ENCODE measurements around the gene DNAH8.

The DNAH8 gene, protein sequence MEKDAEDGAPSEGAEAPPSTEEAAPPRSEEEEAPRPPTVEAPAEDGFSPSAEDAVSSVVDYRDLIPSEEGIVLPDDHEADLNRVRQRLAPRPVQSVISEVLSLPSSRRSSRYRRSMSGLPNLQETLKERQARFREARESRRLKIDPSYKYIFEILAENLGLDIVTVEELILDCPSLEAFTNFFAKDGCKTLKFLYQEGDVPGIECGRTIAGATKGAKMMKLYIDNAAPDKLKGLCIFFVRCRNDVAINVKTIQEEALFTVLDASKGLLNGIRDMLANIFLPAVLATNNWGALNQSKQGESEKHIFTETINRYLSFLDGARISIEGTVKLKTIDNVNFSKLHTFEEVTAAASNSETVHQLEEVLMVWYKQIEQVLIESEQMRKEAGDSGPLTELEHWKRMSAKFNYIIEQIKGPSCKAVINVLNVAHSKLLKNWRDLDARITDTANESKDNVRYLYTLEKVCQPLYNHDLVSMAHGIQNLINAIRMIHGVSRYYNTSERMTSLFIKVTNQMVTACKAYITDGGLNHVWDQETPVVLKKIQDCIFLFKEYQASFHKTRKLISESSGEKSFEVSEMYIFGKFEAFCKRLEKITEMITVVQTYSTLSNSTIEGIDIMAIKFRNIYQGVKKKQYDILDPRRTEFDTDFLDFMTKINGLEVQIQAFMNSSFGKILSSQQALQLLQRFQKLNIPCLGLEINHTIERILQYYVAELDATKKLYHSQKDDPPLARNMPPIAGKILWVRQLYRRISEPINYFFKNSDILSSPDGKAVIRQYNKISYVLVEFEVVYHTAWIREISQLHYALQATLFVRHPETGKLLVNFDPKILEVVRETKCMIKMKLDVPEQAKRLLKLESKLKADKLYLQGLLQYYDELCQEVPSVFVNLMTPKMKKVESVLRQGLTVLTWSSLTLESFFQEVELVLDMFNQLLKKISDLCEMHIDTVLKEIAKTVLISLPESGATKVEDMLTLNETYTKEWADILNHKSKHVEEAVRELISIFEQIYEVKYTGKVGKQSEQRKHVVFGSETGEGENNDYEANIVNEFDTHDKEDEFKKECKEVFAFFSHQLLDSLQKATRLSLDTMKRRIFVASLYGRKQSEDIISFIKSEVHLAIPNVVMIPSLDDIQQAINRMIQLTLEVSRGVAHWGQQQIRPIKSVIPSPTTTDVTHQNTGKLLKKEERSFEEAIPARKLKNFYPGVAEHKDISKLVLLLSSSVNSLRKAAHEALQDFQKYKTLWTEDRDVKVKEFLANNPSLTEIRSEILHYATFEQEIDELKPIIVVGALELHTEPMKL (N-terminal part only)

GRCh38 chr6:38715016-38715689 lies at the start of gene DNAH8:
Gene DNAH8 (plus strand): TSS chr6:38715311. CDS start chr6:38722810, 7,499 bp downstream.
- no peak for DNase-seq

- peak in 1 of 2 donors; percentile 64 for DNase-seq
Measured at GRCh38 chr6:38671885-38672467, 43.1 kb upstream of the DNAH8 start.

DNA sequence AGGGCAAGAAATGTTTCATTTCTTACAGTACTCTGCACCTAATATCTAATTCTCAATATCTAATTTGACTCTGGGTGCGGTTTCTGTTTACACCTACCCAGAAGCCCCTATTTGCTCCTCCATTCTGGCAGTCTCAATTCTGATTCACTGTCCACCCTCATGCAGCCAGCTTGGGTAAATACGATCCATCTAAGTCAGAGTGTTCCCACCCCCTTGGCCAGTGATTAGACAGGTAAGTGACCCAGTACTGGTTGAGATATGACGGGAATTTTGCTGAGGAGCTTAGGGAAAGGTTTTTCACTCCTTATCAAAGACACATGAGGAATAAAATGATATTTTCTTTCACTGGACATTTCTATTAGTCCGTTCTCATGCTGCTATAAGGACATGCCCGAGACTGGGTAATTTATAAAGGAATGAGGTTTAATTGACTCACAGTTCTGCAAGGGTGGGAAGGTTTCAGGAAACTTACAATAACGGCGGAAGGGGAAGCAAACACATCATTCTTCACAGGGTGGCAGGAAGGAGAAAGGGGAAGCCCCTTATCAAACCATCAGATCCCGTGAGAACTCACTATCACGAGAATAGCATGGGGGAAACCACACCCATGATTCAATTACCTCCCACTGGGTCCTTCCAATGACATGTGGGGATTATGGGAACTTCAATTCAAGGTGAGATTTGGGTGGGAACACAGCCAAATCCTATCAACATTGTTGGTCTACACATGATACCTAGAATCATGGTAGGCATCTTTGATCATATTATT lies 41.5 kb upstream of the DNAH8 start:
- DNase-seq = no peak

GRCh38 chr6:38676236-38676973 lies 38.7 kb upstream of the DNAH8 start:
- DNase-seq = no peak

GRCh38 chr6:38676974-38677544 lies 38.1 kb upstream of the DNAH8 start:
- no peak for DNase-seq

- DNase-seq = no peak
Measured at GRCh38 chr6:38678178-38678760, 36.8 kb upstream of the DNAH8 start.

- DNase-seq = no peak
Measured at GRCh38 chr6:38679668-38680067, 35.4 kb upstream of the DNAH8 start.

DNA sequence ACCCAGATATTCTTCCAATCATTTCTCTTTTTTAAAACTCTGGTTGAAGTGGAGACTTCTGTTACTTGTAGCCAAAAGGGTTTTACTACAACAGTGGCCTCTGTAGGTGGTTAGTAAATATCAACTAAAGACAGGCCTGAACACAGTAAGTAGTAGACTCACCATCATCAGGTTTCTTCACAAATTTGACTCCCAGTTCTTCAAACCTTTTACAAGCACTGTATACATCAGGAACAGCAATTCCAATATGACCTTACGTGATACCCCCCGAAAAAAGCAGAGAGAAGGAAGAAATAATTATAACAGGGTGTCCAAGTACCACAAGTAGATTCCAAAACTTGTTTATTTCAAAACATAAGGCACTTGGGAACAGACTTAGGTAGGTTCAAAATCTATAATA lies 33.3 kb upstream of the DNAH8 start:
- DNase-seq = no peak

DNA sequence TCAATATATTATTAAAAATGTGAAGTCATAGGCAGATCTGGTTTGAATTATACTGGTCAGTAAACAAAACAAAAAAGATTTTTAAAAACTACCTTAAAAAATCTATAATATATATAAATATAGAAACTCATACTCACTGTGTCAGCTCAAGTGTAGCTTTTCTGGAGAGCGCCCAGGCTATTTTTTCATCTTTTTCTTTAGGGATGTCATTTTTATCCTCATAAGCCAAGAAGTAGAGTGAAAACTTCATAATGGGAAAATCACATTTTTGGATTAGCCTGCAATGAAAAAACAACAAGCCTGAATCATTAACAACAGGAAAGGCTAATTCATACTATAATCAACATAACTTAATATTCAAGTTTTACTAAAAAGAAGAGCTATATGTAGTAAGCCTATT lies 30.9 kb upstream of the DNAH8 start:
- no peak for DNase-seq

DNA sequence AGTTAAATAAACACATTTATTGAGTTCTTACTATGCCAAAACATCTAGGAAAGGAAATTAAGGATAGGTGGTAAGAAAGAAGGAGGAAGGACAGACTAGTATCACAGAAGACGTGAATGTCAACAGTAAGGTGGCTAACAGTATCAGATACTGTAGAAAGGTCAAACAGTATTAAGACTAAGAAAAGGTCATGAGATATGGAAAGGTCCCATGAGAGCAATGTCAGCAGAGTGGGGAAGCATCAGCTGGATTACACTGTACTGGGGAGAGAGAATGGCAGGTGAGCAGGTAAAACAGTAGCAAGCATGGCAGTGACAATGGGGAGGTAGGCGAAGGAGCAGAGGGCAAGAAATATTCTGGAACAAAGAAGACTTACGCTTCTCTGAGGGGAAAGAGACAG lies 30.2 kb upstream of the DNAH8 start:
- no peak for DNase-seq

DNA sequence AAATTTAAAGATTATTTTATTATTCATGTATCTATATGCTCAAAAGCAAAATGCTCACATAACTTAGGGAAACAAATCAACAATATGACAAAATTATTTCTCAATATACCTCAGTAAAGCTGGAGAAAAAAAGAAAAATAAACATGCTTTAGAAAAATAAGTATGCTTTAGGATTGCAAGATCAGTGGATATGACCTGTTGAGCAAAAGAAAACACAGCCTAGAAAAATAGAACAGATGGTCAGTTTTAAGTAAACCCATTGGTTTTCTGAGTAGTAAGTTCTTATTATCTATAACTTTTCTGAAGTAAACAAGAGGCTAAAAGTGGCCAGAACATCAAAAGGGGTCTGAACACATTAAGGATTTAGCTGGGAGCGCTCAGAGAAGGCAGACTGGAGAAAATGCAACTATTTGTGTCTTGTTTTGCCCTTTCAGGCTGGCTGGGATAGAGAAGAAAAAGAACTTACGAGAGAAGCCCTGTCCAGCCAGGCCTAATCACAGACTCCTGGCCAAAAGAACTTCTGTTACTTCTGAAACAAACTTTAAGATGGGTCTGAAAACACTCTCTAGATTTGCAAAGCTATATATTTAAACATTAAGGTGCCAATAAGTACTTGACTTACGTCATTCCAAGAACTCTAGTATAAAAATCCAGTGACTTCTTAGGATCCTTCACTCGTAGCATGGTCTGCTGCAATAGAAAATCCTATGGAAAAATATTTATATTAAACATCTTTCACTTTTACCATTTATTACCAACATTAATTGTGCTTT lies 28.7 kb upstream of the DNAH8 start:
- DNase-seq = no peak

DNA sequence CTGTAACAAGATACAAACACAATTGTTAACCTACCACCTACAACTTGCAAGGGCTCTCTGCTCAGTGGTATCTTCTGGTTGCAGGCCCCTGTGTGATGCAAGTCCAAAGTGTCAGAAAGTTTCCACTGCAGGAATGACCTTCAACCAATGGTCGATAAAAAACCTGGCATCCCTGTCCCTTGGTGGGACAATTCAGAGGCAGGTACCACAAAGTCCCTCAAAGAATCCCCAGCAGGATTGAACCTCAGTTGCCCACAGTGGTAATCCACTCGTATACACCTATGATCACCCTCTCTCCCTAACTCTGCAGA lies 28.1 kb upstream of the DNAH8 start:
- DNase-seq = no peak

DNA sequence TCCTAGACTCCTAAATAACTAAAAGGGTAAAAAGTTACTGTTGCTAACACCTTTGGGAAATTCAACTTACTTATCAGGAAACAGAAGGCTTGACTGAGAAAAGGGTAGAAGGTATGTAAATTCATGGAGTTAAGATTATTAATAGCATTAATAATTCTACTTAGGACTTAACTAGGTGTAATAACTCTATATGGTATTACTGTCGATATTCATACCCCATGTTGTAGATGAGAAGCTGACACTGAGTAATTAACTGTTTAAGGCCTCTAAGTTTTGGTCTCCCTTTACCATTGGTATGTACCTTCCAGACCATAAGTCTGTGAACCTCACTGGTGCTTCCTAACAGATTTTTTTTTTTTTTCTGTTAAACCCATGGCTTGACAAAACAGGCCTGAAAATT lies 27.6 kb upstream of the DNAH8 start:
- DNase-seq = no peak

DNA sequence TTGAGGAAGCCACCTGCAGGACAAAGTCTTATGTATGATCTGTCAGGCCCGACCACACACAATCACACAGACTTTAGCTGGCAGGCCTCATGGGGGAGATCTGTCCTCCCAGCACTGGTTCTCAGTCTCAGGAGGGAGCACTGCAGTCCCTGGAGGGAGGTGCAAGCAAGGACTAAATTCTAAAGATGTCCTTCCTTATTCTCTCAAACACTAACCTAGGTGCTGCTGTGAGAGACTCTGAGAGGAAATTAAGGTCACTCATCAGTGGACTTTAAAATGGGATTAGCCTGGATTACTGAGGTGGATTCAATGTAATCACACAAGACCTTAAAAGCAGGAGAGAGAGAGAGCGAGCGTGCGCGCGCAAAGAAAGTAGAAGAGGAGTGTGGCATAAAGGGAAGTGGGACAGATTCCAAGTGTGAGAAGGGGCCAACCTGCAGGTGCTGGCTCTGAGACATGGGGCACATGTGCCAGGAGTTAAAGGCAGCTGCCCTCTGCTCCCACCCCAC lies 26.5 kb upstream of the DNAH8 start:
- DNase-seq = no peak

DNA sequence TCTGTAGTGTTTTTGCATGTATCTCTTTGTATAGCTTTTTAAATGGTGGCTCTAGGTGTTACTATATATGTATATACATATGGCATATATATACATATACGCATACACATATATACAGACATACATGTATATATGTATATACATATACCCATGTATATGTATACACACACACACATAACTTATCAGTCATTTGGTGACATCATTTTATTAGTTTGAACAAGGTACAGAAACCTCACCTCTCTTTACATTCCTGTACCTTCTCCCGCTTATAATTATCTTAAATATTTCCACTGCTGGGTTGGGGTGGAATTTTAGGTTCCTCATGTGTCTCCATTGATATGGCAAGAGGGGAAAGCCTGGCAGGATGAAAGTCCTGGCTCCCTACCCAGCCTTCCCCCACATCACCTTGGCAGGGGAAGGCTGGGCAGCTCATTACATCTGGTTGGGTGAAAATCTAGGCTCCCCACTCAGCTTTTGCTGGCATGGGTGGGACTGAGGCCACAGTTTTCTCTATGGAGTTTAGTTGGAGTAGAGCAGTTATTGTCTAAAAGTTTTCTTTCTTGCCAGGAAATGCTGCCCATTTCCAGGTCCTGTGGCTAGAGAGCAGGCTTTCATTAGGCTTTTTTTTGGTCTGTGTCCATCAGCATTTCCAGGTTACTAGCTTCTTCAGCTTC lies 19.7 kb upstream of the DNAH8 start:
- peak in 1 of 2 donors; percentile 21 for DNase-seq

GRCh38 chr6:38695933-38696332 lies 19.2 kb upstream of the DNAH8 start:
- DNase-seq = no peak

DNA sequence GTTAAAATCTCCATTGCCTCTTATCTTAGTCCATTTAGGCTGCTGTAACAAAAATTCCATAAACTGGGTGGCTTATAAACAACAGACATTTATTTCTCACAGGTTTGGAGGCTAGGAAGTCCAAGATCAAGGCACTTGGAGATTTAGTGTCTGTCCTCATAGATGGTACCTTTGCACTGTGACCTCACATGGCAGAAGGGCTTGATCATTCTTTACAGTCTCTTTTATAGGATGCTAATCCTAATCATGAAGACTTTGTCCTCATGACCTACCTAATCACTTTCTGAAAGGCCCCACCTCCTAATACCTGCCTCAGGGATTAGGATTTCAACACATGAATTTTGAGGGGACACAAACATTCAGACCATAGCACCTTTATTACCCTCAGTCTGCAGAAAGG lies 18.8 kb upstream of the DNAH8 start:
- no peak for DNase-seq

GRCh38 chr6:38697846-38698245 lies 17.3 kb upstream of the DNAH8 start:
- no peak for DNase-seq
